HG03139 (cell line): ENCODE data around the gene EDN1.

Experiments used
- ATAC-seq: cut with Tn5 transposase; IDR thresholded peaks from one replicate; pipeline ENCODE4 v1.9.1; 2021; ENCODE audit not compliant: unreplicated experiment

The EDN1 gene

GRCh38 chr6:12289933-12290820 is at the start of gene EDN1:
EDN1 (plus strand) TSS chr6:12290361; CDS start chr6:12290630, 269 bp downstream.
- ATAC-seq: peak; percentile 76

- ATAC-seq: no peak
Observed at GRCh38 chr6:12241493-12242175, 48.5 kb upstream of the EDN1 start.

GRCh38 chr6:12243169-12243568 is 47.0 kb upstream of the EDN1 start:
- no peak for ATAC-seq

- ATAC-seq: no peak
Observed at GRCh38 chr6:12245360-12245759, 44.8 kb upstream of the EDN1 start.

- no peak for ATAC-seq
Observed at GRCh38 chr6:12245763-12246718, 44.1 kb upstream of the EDN1 start.

GRCh38 chr6:12246900-12247299 is 43.3 kb upstream of the EDN1 start:
- ATAC-seq: no peak

- no peak for ATAC-seq
Observed at GRCh38 chr6:12249541-12250382, 40.4 kb upstream of the EDN1 start.

GRCh38 chr6:12250383-12250770 is 39.8 kb upstream of the EDN1 start:
- no peak for ATAC-seq

- no peak for ATAC-seq
Observed at GRCh38 chr6:12254210-12254609, 36.0 kb upstream of the EDN1 start.

GRCh38 chr6:12258191-12258590 is 32.0 kb upstream of the EDN1 start:
- no peak for ATAC-seq

GRCh38 chr6:12258591-12259075 is 31.5 kb upstream of the EDN1 start:
- no peak for ATAC-seq

GRCh38 chr6:12260458-12261093 is 29.6 kb upstream of the EDN1 start:
- no peak for ATAC-seq

- ATAC-seq: no peak
Observed at GRCh38 chr6:12261502-12261901, 28.7 kb upstream of the EDN1 start.

- ATAC-seq: no peak
Observed at GRCh38 chr6:12262236-12263061, 27.7 kb upstream of the EDN1 start.

- ATAC-seq: no peak
Observed at GRCh38 chr6:12263403-12263802, 26.8 kb upstream of the EDN1 start.

- no peak for ATAC-seq
Observed at GRCh38 chr6:12264671-12265070, 25.5 kb upstream of the EDN1 start.

GRCh38 chr6:12265296-12265695 is 24.9 kb upstream of the EDN1 start:
- no peak for ATAC-seq

- ATAC-seq: no peak
Observed at GRCh38 chr6:12265791-12266190, 24.4 kb upstream of the EDN1 start.

- ATAC-seq: no peak
Observed at GRCh38 chr6:12266571-12266970, 23.6 kb upstream of the EDN1 start.
